Esophagus muscularis mucosa (tissue), 3 donors: ENCODE results near the gene KRT34.

Experiments
- POLR2A ChIP-seq: fragments of 450-650 bp; IDR thresholded peaks from one replicate; pipeline ENCODE4 v1.6.1; 2017; ENCODE audit warnings: antibody characterized with exemption, moderate library complexity, mild to moderate bottlenecking, low read depth
- POLR2AphosphoS5 ChIP-seq, 2 donors: sonication (generic); formaldehyde crosslinking; IDR thresholded peaks; one replicate each; pipeline ENCODE4 v1.6.1; 2017; ENCODE audit warnings: antibody characterized with exemption in 2 of 2
- TF ChIP-seq, protein P1 (sequence below), 3 experiments: fragments of 200-600 bp in 2 of 3; fragments of 450-650 bp in 1 of 3; sonication (generic) in 2 of 3; IDR thresholded peaks; one replicate each; pipeline ENCODE4 v1.5.1; 2017 to 2019; ENCODE audit warnings: antibody characterized with exemption in 3 of 3, mild to moderate bottlenecking in 2 of 3, moderate library complexity in 1 of 3

DNA sequence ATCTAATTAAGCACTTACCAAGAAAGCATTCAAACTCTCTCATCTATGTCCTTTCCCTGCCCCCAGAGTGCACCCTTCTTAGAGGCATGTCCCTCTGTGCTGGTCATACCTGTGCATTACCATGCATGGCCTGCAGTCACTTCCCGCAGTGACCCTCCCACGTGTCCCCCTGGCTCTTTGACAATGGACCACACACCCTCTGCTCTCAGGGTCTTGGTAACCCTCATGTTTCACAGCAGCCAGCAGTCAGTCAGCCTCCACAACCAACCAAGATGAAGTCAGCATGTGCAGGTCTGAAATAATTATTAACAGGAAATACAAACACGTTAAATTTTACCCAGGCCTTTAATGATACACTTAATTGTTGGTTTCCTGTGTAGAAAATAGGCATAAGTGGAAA lies 41.6 kb downstream of the KRT34 start:
- TF ChIP-seq POLR2AphosphoS5 (IDR thresholded peaks at IDR 0.05) (no peak), POLR2A (no peak)
- TF ChIP-seq, protein P1, sequence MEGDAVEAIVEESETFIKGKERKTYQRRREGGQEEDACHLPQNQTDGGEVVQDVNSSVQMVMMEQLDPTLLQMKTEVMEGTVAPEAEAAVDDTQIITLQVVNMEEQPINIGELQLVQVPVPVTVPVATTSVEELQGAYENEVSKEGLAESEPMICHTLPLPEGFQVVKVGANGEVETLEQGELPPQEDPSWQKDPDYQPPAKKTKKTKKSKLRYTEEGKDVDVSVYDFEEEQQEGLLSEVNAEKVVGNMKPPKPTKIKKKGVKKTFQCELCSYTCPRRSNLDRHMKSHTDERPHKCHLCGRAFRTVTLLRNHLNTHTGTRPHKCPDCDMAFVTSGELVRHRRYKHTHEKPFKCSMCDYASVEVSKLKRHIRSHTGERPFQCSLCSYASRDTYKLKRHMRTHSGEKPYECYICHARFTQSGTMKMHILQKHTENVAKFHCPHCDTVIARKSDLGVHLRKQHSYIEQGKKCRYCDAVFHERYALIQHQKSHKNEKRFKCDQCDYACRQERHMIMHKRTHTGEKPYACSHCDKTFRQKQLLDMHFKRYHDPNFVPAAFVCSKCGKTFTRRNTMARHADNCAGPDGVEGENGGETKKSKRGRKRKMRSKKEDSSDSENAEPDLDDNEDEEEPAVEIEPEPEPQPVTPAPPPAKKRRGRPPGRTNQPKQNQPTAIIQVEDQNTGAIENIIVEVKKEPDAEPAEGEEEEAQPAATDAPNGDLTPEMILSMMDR (IDR thresholded peaks at IDR 0.05): no peak
